Measurements from ENCODE around the gene LTK. TPM values are rescaled to one million over a fixed set of nuclear protein-coding genes. Genes with fewer than 3 reads are reported as not detected.

Gene LTK
- total RNA-seq, 1 donor from 2014 or later = not detected

GRCh38 chr15:41556677-41557076, 43.0 kb upstream of the LTK start:
- Histone ChIP-seq H3K9me3 (ENCODE audit: low read depth) (no peaks in the 10 kb centered on the region), H3K79me2 (ENCODE audit: low read depth) (peaks cover 26% of the 10 kb centered on the region), H3K27me3 (no peaks in the 10 kb centered on the region), H3K9ac (no peak overlapping the region), H3F3A (ENCODE audit: low read depth) (peaks cover 29% of the 10 kb centered on the region), H3K4me3 (no peak overlapping the region), H3K4me2 (no peak overlapping the region), H3K4me1 (peaks cover 21% of the 10 kb centered on the region), H4K20me1 (ENCODE audit: low read depth) (peaks cover 6% of the 10 kb centered on the region), H3K36me3 (no peaks in the 10 kb centered on the region), H2AFZ (replicated peaks) (no peak overlapping the region), H3K27ac (no peak overlapping the region)
- peaks cover 31% of the 10 kb centered on the region for H3K4me1 Mint-ChIP-seq
- H3K27ac Mint-ChIP-seq = no peak overlapping the region
- peaks cover 2% of the 10 kb centered on the region for H3K36me3 Mint-ChIP-seq
- DNase-seq (ENCODE audit: low spot score) = no peak
- no peak overlapping the region for H3K4me3 Mint-ChIP-seq
- no peak for TF ChIP-seq EZH2 (IDR thresholded peaks at IDR 0.05)
- no peak for TF ChIP-seq EZH2phosphoT487 (IDR thresholded peaks at IDR 0.05)
- TF ChIP-seq CTCF (IDR thresholded peaks at IDR 0.05) = no peak
- peaks cover 12% of the 10 kb centered on the region for H3K27me3 Mint-ChIP-seq (ENCODE audit: insufficient read depth, low read depth)
- H3K9me3 Mint-ChIP-seq = no peaks in the 10 kb centered on the region

- H3K4me1 ChIP-seq = peaks cover 8% of the 10 kb centered on the region
- no peaks in the 10 kb centered on the region for H3K9me3 Mint-ChIP-seq
- H3K9me3 ChIP-seq (ENCODE audit: low read depth) = no peaks in the 10 kb centered on the region
- H3F3A ChIP-seq (ENCODE audit: low read depth) = peaks cover 16% of the 10 kb centered on the region
- no peak overlapping the region for H3K9ac ChIP-seq
- no peaks in the 10 kb centered on the region for H3K36me3 ChIP-seq
- H3K4me1 Mint-ChIP-seq = peaks cover 18% of the 10 kb centered on the region
- peaks cover 9% of the 10 kb centered on the region for H3K27me3 Mint-ChIP-seq (ENCODE audit: insufficient read depth, low read depth)
- H3K4me2 ChIP-seq = no peak overlapping the region
- H3K79me2 ChIP-seq (ENCODE audit: low read depth) = peaks cover 8% of the 10 kb centered on the region
- no peaks in the 10 kb centered on the region for H3K36me3 Mint-ChIP-seq
- no peak for DNase-seq (ENCODE audit: low spot score)
- H2AFZ ChIP-seq (replicated peaks) = no peak overlapping the region
- H4K20me1 ChIP-seq (ENCODE audit: low read depth) = no peaks in the 10 kb centered on the region
- no peak overlapping the region for H3K27ac ChIP-seq
- no peak overlapping the region for H3K4me3 ChIP-seq
- no peak overlapping the region for H3K27ac Mint-ChIP-seq
- no peak overlapping the region for H3K4me3 Mint-ChIP-seq
- H3K27me3 ChIP-seq = no peaks in the 10 kb centered on the region
- TF ChIP-seq EZH2phosphoT487 (IDR thresholded peaks at IDR 0.05) = no peak
Observed at GRCh38 chr15:41554915-41555314, 41.3 kb upstream of the LTK start.

- H3K4me1 ChIP-seq = peaks cover 8% of the 10 kb centered on the region
- H4K20me1 ChIP-seq (ENCODE audit: low read depth) = no peaks in the 10 kb centered on the region
- peaks cover 14% of the 10 kb centered on the region for H3K4me1 Mint-ChIP-seq
- H3K79me2 ChIP-seq (ENCODE audit: low read depth) = peaks cover 2% of the 10 kb centered on the region
- no peaks in the 10 kb centered on the region for H3K27me3 ChIP-seq
- H3K36me3 ChIP-seq = no peaks in the 10 kb centered on the region
- peaks cover 16% of the 10 kb centered on the region for H3F3A ChIP-seq (ENCODE audit: low read depth)
- no peaks in the 10 kb centered on the region for H3K9me3 ChIP-seq (ENCODE audit: low read depth)
- H3K27me3 Mint-ChIP-seq (ENCODE audit: insufficient read depth, low read depth) = peaks cover 9% of the 10 kb centered on the region
- DNase-seq (ENCODE audit: low spot score) = no peak
- no peaks in the 10 kb centered on the region for H3K9me3 Mint-ChIP-seq
- no peak overlapping the region for H3K4me2 ChIP-seq
- TF ChIP-seq EZH2 (IDR thresholded peaks at IDR 0.05) (no peak), EZH2phosphoT487 (IDR thresholded peaks at IDR 0.05) (no peak), CTCF (IDR thresholded peaks at IDR 0.05) (no peak)
- no peak overlapping the region for H3K9ac ChIP-seq
- no peak overlapping the region for H3K27ac Mint-ChIP-seq
- no peak overlapping the region for H3K27ac ChIP-seq
- no peaks in the 10 kb centered on the region for H3K36me3 Mint-ChIP-seq
- H2AFZ ChIP-seq (replicated peaks) = no peak overlapping the region
- H3K4me3 ChIP-seq = no peak overlapping the region
- H3K4me3 Mint-ChIP-seq = no peak overlapping the region
Observed at GRCh38 chr15:41554343-41554742, 40.7 kb upstream of the LTK start.

GRCh38 chr15:41553731-41554130, 40.1 kb upstream of the LTK start:
- Mint-ChIP-seq H3K36me3 (no peaks in the 10 kb centered on the region), H3K27ac (no peak overlapping the region)
- DNase-seq (ENCODE audit: low spot score) = no peak

More at GRCh38 chr15:41553731-41554130, 40.1 kb upstream of the LTK start:
- H3K9me3 ChIP-seq (ENCODE audit: low read depth) = no peaks in the 10 kb centered on the region
- H3K4me3 Mint-ChIP-seq = peak overlapping the region; percentile 9
- H3K4me2 ChIP-seq = no peak overlapping the region
- H3F3A ChIP-seq (ENCODE audit: low read depth) = peaks cover 16% of the 10 kb centered on the region
- H3K27ac ChIP-seq = no peak overlapping the region
- H3K4me1 Mint-ChIP-seq = peaks cover 14% of the 10 kb centered on the region
- no peaks in the 10 kb centered on the region for H3K79me2 ChIP-seq (ENCODE audit: low read depth)
- peaks cover 8% of the 10 kb centered on the region for H3K4me1 ChIP-seq
- no peak overlapping the region for H3K4me3 ChIP-seq
- H2AFZ ChIP-seq (replicated peaks) = no peak overlapping the region
- no peaks in the 10 kb centered on the region for H3K36me3 ChIP-seq
- H3K27me3 Mint-ChIP-seq (ENCODE audit: insufficient read depth, low read depth) = peaks cover 9% of the 10 kb centered on the region
- H4K20me1 ChIP-seq (ENCODE audit: low read depth) = no peaks in the 10 kb centered on the region
- H3K9me3 Mint-ChIP-seq = no peaks in the 10 kb centered on the region
- no peaks in the 10 kb centered on the region for H3K27me3 ChIP-seq
- no peak overlapping the region for H3K9ac ChIP-seq
- TF ChIP-seq EZH2 (IDR thresholded peaks at IDR 0.05) (no peak), EZH2phosphoT487 (IDR thresholded peaks at IDR 0.05) (no peak), CTCF (IDR thresholded peaks at IDR 0.05) (no peak)
